ENCODE results near the gene ZP2.

Gene ZP2

GRCh38 chr16:21185659-21186325, 25.6 kb downstream of the ZP2 start:
- Histone ChIP-seq H3K36me3 (peaks cover 13% of the 10 kb centered on the region), H3K27me3 (peaks cover 4% of the 10 kb centered on the region), H3K27ac (no peak overlapping the region), H3K9me3 (no peaks in the 10 kb centered on the region), H3K4me3 (ENCODE audit: low read depth in 1 of 2, low read length in 1 of 2) (no peak overlapping the region), H3K4me1 (ENCODE audit: control insufficient read depth in 1 of 2, insufficient read depth in 1 of 2, low read depth in 1 of 2, low read length in 1 of 2) (no peaks in the 10 kb centered on the region)
- TF ChIP-seq, protein P1, sequence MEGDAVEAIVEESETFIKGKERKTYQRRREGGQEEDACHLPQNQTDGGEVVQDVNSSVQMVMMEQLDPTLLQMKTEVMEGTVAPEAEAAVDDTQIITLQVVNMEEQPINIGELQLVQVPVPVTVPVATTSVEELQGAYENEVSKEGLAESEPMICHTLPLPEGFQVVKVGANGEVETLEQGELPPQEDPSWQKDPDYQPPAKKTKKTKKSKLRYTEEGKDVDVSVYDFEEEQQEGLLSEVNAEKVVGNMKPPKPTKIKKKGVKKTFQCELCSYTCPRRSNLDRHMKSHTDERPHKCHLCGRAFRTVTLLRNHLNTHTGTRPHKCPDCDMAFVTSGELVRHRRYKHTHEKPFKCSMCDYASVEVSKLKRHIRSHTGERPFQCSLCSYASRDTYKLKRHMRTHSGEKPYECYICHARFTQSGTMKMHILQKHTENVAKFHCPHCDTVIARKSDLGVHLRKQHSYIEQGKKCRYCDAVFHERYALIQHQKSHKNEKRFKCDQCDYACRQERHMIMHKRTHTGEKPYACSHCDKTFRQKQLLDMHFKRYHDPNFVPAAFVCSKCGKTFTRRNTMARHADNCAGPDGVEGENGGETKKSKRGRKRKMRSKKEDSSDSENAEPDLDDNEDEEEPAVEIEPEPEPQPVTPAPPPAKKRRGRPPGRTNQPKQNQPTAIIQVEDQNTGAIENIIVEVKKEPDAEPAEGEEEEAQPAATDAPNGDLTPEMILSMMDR (IDR thresholded peaks at IDR 0.05) = no peak

DNA sequence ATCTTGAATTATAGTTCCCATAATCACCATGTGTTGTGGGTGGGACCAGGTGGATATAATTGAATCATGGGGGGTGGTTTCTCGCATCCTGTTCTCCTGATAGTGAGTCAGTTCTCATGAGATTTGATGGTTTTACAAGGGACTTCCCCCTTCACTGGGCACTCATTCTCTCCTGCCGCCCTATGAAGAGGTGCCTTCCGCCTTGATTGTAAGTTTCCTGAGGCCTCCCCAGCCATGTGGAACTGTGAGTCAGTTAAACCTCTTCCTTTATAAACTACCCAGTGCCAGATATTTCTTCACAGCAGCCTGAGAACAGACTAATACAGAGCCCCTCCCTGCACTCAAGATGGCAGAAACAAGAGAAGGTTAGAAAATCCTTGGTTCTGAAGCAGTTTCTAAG, 26.5 kb downstream of the ZP2 start:
- Histone ChIP-seq H3K27me3 (peaks cover 4% of the 10 kb centered on the region), H3K4me3 (ENCODE audit: low read depth in 1 of 2, low read length in 1 of 2) (no peak overlapping the region), H3K4me1 (ENCODE audit: control insufficient read depth in 1 of 2, insufficient read depth in 1 of 2, low read depth in 1 of 2, low read length in 1 of 2) (no peaks in the 10 kb centered on the region), H3K9me3 (no peaks in the 10 kb centered on the region), H3K27ac (no peak overlapping the region), H3K36me3 (peaks cover 13% of the 10 kb centered on the region)
- TF ChIP-seq, protein P1 (IDR thresholded peaks at IDR 0.05) = no peak

GRCh38 chr16:21183995-21184394, 27.4 kb downstream of the ZP2 start:
- H3K27ac ChIP-seq = no peak overlapping the region
- no peaks in the 10 kb centered on the region for H3K4me1 ChIP-seq (ENCODE audit: control insufficient read depth in 1 of 2, insufficient read depth in 1 of 2, low read depth in 1 of 2, low read length in 1 of 2)
- TF ChIP-seq, protein P1 (IDR thresholded peaks at IDR 0.05) = no peak

DNA sequence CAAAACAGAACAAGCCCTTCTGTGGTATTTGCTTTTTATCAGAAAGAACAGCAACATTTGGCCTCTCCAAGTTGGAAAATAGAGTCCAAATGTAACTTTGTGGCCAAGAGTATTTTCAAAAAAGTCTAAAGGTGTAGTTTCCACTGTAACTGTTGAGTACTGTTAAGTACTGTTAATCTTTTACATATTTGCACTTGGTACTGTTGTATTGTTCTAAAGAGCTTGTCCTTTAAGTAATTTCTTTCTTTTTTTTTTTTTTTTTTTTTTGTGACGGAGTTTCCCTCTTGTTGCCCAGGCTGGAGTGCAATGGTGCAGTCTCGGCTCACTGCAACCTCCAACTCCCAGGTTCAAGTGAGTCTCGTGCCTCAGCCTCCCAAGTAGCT, 31.4 kb downstream of the ZP2 start:
- Histone ChIP-seq H3K36me3 (peaks cover 13% of the 10 kb centered on the region), H3K27ac (no peak overlapping the region), H3K4me1 (ENCODE audit: control insufficient read depth in 1 of 2, insufficient read depth in 1 of 2, low read depth in 1 of 2, low read length in 1 of 2) (no peaks in the 10 kb centered on the region), H3K4me3 (ENCODE audit: low read depth in 1 of 2, low read length in 1 of 2) (no peak overlapping the region), H3K27me3 (no peaks in the 10 kb centered on the region), H3K9me3 (no peaks in the 10 kb centered on the region)
- TF ChIP-seq, protein P1 (IDR thresholded peaks at IDR 0.05) = no peak

More at GRCh38 chr16:21183995-21184394, 27.4 kb downstream of the ZP2 start:
- peaks cover 4% of the 10 kb centered on the region for H3K27me3 ChIP-seq
- no peak overlapping the region for H3K4me3 ChIP-seq (ENCODE audit: low read depth in 1 of 2, low read length in 1 of 2)
- peaks cover 13% of the 10 kb centered on the region for H3K36me3 ChIP-seq
- no peaks in the 10 kb centered on the region for H3K9me3 ChIP-seq

DNA sequence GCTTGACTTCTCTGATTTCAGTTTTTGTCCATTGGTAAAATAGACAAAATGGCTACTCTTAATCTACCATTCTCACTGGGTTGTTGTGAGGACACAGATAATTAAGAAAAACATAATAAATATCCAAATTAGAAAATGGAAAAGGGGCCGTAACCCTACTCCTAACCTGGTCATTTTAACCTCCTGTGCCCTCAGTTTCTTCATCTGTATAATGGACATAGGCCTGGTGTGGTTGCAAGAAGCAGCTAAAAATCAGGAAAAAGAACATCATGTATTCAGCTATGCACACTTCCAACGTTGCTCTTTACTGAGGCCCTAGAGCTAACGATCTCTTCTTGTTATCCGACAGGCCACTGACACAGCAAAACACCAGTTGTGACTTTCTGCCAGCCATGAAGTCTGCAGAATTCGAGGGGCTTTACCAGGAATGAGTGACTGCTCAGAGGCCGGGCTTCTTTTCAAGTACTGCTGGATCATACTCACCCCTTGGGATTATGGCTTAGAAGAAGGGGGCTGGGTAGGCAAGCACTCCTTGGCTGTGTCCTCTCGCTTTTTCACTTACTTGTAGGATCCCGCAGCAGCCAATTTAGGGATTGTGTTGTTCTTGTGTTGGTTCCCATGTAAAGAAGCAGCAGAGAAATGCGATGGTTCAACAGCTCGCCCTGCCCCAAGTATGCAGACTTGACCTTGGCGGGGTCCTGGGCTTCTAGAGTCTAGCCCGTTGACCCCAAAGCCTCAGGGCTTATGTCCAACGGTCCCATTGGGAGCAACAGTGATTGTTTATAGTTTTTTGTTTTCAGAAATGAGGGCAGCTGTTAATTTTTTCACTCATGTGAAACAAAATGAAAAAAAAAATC, 32.0 kb downstream of the ZP2 start:
- Histone ChIP-seq H3K4me3 (ENCODE audit: low read depth in 1 of 2, low read length in 1 of 2) (no peak overlapping the region), H3K27ac (no peak overlapping the region), H3K4me1 (ENCODE audit: control insufficient read depth in 1 of 2, insufficient read depth in 1 of 2, low read depth in 1 of 2, low read length in 1 of 2) (no peaks in the 10 kb centered on the region), H3K9me3 (no peaks in the 10 kb centered on the region), H3K27me3 (no peaks in the 10 kb centered on the region), H3K36me3 (peaks cover 17% of the 10 kb centered on the region)
- TF ChIP-seq, protein P1 (IDR thresholded peaks at IDR 0.05) = no peak
